Tibial artery (tissue), 4 donors: ENCODE results near the gene USP32.
"Not testable (repeated sequence)": the region's sequence is repeated elsewhere in the genome, so short reads cannot be mapped to it uniquely, and the experiment has no call there.

Experiments used
- DNase-seq, 2 donors: peaks; one replicate each; pipeline ENCODE4 v3.0.0-alpha.2; 2019
- H3K27ac ChIP-seq, 2 donors: fragments of 200-600 bp; sonication (generic) in 1 of 2; 1 replicate in 1 of 2; 2 replicates in 1 of 2; pipeline ENCODE4 v1.5.1; 2018 to 2019; ENCODE audit warnings: mild to moderate bottlenecking in 1 of 2
- H3K27me3 ChIP-seq, 2 donors: fragments of 200-600 bp; sonication (generic) in 1 of 2; one replicate each; pipeline versions ENCODE4 v1.5.1 to v1.6.0; 2016 to 2019
- H3K36me3 ChIP-seq, 3 donors: fragments of 200-600 bp; sonication (generic) in 2 of 3; one replicate each; pipeline ENCODE4 v1.5.1; 2016 to 2019; ENCODE audit warnings: mild to moderate bottlenecking in 2 of 3
- H3K4me1 ChIP-seq, 4 donors: fragments of 200-600 bp; sonication (generic) in 2 of 4; 1 replicate in 3 of 4; 2 replicates in 1 of 4; pipeline ENCODE4 v1.5.1; 2016 to 2019
- H3K4me3 ChIP-seq, 2 donors: fragments of 200-600 bp; sonication (generic) in 1 of 2; 1 replicate in 1 of 2; 2 replicates in 1 of 2; pipeline ENCODE4 v1.5.1; 2018 to 2019; ENCODE audit warnings: mild to moderate bottlenecking in 2 of 2
- H3K9me3 ChIP-seq, 3 donors: fragments of 200-600 bp; sonication (generic) in 1 of 3; one replicate each; pipeline ENCODE4 v1.5.1; 2016 to 2019
- intact Hi-C: fragments of 100-400 bp; cut with DNase I; formaldehyde crosslinking; loops from one replicate; pipeline ENCODE4 v1.15.0; 2023; ENCODE audit warnings: low total_unique reads
- TF ChIP-seq, protein P1 (sequence below), 2 experiments: fragments of 200-600 bp in 1 of 2; fragments of 450-650 bp in 1 of 2; IDR thresholded peaks; one replicate each; pipeline ENCODE4 v1.5.1; 2017 to 2019; ENCODE audit warnings: antibody characterized with exemption in 2 of 2, mild to moderate bottlenecking in 1 of 2, moderate library complexity in 1 of 2

Gene USP32

DNA sequence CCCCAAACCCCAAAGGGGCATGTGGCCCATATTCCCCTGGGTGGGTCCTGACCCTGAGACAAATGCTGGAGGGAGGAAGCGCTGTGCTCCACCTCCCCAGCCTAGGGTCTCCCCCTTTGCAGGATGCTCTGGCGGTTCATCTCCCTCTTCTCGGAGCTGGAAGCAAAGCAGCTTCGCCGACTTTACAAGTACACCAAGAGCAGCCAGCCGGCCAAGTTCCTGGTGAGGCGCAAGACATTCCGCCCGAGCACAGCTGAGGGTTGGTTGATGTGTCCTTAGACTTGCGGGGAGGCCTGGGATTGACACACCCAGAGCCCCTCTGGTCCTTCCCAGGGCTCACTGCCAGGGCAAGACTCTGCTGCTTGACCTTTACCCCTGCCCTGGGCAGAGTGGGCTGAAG, 34.7 kb upstream of the USP32 start:
- no peaks in the 10 kb centered on the region for H3K36me3 ChIP-seq
- no peaks in the 10 kb centered on the region for H3K9me3 ChIP-seq
- no peak overlapping the region for H3K4me3 ChIP-seq
- peaks cover 0 to 7% of the 10 kb centered on the region in 2 donors for H3K27me3 ChIP-seq
- H3K27ac ChIP-seq = no peak overlapping the region
- TF ChIP-seq, protein P1, sequence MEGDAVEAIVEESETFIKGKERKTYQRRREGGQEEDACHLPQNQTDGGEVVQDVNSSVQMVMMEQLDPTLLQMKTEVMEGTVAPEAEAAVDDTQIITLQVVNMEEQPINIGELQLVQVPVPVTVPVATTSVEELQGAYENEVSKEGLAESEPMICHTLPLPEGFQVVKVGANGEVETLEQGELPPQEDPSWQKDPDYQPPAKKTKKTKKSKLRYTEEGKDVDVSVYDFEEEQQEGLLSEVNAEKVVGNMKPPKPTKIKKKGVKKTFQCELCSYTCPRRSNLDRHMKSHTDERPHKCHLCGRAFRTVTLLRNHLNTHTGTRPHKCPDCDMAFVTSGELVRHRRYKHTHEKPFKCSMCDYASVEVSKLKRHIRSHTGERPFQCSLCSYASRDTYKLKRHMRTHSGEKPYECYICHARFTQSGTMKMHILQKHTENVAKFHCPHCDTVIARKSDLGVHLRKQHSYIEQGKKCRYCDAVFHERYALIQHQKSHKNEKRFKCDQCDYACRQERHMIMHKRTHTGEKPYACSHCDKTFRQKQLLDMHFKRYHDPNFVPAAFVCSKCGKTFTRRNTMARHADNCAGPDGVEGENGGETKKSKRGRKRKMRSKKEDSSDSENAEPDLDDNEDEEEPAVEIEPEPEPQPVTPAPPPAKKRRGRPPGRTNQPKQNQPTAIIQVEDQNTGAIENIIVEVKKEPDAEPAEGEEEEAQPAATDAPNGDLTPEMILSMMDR (IDR thresholded peaks at IDR 0.05) = no peak
- no peak for DNase-seq
- peaks cover 0 to 5% (median 3%) of the 10 kb centered on the region in 4 donors for H3K4me1 ChIP-seq
- intact Hi-C loops = loop anchor here (10.0 kb wide), 1 partner anchor 322 kb away; no protein-coding TSS in a partner anchor

DNA sequence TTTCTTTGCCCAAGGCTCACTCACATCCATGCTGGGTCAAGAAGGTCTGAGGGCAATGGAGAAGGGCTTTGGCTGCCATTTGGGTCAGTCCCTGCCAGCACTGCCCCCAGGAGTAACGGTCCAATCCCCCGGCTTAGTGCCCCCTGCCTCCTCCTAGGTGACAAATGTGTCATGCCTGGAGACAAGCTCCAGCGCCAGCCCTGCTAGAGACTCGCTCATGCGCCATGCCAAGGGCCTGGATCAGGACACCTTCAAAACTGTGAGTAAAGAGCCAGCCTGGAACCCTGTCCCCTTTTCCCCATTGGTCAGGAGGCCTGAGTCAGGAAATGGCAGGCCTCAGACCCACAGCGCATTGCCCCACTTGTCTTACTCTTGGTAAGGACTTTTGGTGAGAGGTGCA, 33.7 kb upstream of the USP32 start:
- intact Hi-C loops = loop anchor here (10.0 kb wide), 1 partner anchor 321 kb away; no protein-coding TSS in a partner anchor
- no peak overlapping the region for H3K4me3 ChIP-seq

DNA sequence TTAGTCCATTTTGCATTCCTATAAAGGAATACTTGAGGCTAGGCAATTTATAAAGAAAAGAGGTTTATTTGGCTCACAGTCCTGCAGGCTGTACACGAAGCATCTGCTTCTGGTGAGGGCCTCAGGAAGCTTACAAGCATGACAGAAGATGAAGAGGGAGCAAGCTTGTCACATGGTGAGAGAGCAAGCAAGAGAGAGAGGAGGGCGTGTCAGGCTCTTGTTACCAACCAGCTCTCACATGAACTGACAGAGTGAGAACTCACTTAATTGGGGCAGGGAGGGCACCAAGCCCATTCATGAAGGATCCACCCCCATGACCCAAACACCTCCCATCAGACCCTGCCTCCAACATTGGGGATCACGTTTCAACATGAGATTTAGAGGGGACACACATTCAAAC, 31.9 kb upstream of the USP32 start:
- H3K4me3 ChIP-seq = no peak overlapping the region
- no peak for DNase-seq
- TF ChIP-seq, protein P1 (IDR thresholded peaks at IDR 0.05) = no peak
- H3K4me1 ChIP-seq = peaks cover 0 to 13% (median 10%) of the 10 kb centered on the region in 4 donors
- no peaks in the 10 kb centered on the region for H3K36me3 ChIP-seq
- H3K27ac ChIP-seq = no peak overlapping the region
- intact Hi-C loops = loop anchor here (10.0 kb wide), 1 partner anchor 319 kb away; no protein-coding TSS in a partner anchor
- H3K9me3 ChIP-seq = no peaks in the 10 kb centered on the region
- peaks cover 0 to 7% of the 10 kb centered on the region in 2 donors for H3K27me3 ChIP-seq

More for the DNA sequence above, 33.7 kb upstream of the USP32 start:
- Histone ChIP-seq H3K27me3 (peaks cover 0 to 7% of the 10 kb centered on the region in 2 donors), H3K27ac (no peak overlapping the region), H3K9me3 (no peaks in the 10 kb centered on the region), H3K4me1 (peaks cover 0 to 13% (median 10%) of the 10 kb centered on the region in 4 donors), H3K36me3 (no peaks in the 10 kb centered on the region)
- no peak for DNase-seq
- TF ChIP-seq, protein P1 (IDR thresholded peaks at IDR 0.05) = no peak

DNA sequence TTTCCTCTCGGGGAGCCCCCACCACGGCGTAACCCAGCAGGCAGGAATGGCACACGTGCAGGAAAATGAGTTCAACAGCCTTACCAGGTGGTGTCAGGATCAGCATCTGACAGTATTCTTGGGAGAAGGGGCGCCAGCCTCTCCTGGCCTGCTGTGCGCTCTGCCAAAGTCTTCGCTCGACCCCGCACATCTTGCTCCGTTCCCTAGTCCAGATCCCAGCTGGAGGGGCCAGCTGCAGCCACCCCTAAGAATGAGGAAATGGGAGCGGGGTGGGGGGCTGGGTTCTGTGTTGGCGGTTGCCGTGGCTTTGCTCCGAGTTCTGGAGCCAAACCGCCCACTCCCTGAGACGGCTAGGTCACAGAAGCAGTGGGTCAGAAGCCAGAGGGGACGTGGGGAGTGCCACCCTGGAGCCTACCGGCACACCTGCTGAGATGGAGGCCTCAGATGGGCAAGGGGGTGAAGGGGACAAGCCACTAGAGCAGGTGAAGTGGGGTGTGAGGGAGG, 30.3 kb upstream of the USP32 start, which contains the start of gene CHCT1:
CHCT1 (plus strand) TSS at position 328 of the 504 bp plus-strand sequence; CDS start at position 432, 104 bp downstream.
- intact Hi-C loops = loop anchor here (10.0 kb wide), 1 partner anchor 317 kb away; no protein-coding TSS in a partner anchor
- Histone ChIP-seq H3K4me1 (peaks cover 0 to 13% (median 10%) of the 10 kb centered on the region in 4 donors), H3K27ac (peak within 1 kb of the TSS; percentile 19 to 46), H3K36me3 (no peaks in the 10 kb centered on the region), H3K27me3 (peaks cover 0 to 7% of the 10 kb centered on the region in 2 donors), H3K9me3 (no peaks in the 10 kb centered on the region), H3K4me3 (peak within 1 kb of the TSS; percentile 42 to 61)
- no peak for DNase-seq
- TF ChIP-seq, protein P1 (IDR thresholded peaks at IDR 0.05) = no peak

DNA sequence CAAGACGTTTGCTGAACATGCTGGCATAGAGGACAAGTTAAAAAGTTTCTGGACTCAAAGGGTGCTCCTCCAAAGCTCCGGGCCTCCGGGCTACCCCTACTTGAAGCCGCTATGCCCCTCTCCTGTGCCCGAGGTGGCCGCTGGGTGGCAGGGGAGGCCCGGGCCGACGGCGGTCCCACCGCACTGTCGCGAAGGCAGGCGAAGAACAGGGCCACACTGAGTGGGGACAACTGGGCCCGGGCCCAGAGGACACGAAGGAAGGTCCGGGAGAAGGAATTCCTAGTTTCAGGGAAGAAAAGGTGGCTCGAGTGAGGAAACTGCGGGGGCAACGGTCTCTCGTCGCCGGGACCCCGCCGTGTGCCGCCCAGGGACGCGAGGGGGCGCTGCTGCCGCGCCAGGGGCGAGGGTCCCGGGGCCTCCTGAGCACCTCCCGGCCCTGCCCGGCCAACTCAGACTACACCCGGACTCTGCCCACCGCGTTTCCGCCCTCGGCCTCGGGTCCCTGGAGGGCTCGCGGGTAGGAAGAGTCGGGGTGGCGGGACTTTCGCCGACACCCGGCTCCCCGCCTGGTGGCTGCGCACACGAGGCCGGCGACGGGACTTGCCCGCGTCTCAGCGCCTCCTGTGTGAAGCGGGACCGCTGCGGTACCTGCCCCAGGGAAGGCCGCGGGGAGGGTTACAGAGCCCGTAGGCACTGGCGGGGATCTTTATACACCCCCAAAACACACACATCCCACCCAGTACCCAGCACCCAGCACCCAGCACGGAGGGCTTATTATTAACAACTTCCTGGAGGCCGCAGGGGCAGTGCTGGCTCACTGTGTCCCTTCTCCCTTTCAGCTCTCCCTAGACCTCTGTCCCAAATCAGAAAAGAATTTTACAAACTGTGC, 29.6 kb upstream of the USP32 start:
- Histone ChIP-seq H3K36me3 (no peaks in the 10 kb centered on the region), H3K4me1 (peaks cover 0 to 13% (median 10%) of the 10 kb centered on the region in 4 donors), H3K4me3 (peak overlapping the region; percentile 42 to 61), H3K27me3 (peaks cover 0 to under 1% of the 10 kb centered on the region in 2 donors), H3K9me3 (no peaks in the 10 kb centered on the region), H3K27ac (peak overlapping the region; percentile 19 to 46)
- TF ChIP-seq, protein P1 (IDR thresholded peaks at IDR 0.05) = peak; percentile 86 to 92
- DNase-seq = peak; percentile 67 to 85
- intact Hi-C loops = loop anchor here (10.0 kb wide), 1 partner anchor 317 kb away; no protein-coding TSS in a partner anchor

DNA sequence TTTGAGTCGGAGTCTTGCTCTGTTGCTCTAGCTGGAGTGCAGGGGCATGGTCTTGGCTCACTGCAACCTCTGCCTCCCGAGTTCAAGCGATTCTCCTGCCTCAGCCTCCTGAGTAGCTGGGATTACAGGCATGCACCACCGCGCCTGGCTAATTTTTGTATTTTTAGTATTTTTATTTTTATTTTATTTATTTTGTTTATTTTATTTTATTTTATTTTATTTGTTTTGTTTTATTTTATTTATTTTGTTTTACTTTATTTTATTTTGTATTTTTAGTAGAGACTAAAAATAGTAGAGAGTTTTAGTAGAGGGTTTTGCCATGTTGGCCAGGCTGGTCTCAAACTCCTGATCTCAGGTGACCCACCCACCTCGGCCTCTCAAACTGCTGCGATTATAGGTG, 27.9 kb upstream of the USP32 start:
- intact Hi-C loops = loop anchor here (10.0 kb wide), 1 partner anchor 315 kb away; no protein-coding TSS in a partner anchor
- not testable (repeated sequence) for H3K27me3 ChIP-seq, H3K4me3 ChIP-seq, H3K36me3 ChIP-seq, H3K27ac ChIP-seq, H3K9me3 ChIP-seq, DNase-seq
- peaks cover 0 to 13% (median 10%) of the 10 kb centered on the region in 4 donors for H3K4me1 ChIP-seq

DNA sequence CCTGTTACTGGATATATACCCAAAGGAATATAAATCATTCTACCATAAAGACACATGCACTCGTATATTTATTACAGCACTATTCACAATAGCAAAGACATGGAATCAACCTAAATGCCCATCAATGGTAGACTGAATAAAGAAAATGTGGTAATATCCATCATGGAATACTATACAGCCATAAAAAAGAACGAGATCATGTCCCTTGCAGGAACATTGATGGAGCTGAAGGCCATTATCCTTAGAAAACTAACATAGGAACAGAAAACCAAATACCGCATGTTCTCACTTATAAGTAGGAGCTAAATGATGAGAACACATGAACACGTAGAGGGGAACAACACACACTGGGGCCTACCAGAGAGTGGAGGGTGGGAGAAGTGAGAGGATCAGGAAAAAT, 27.1 kb upstream of the USP32 start:
- intact Hi-C loops, H3K4me3 ChIP-seq, H3K36me3 ChIP-seq, H3K9me3 ChIP-seq, DNase-seq, H3K27me3 ChIP-seq, H3K27ac ChIP-seq: not testable (repeated sequence)
- peaks cover 0 to 13% (median 10%) of the 10 kb centered on the region in 4 donors for H3K4me1 ChIP-seq
